Suprapubic skin (tissue), 4 donors: ENCODE data around the gene PLEKHF1. TPM values are rescaled to one million over a fixed set of nuclear protein-coding genes. Genes with fewer than 3 reads are reported as not detected.

Experiments used
- DNase-seq, 2 donors: peaks; one replicate each; pipeline ENCODE4 v3.0.0-alpha.2; 2019; ENCODE audit warnings: low spot score in 2 of 2
- H3K27ac ChIP-seq: fragments of 200-600 bp; sonication (generic); one replicate; pipeline ENCODE4 v1.5.1; 2019
- H3K27me3 ChIP-seq: fragments of 200-600 bp; sonication (generic); one replicate; pipeline ENCODE4 v1.5.1; 2019
- H3K36me3 ChIP-seq: fragments of 200-600 bp; sonication (generic); one replicate; pipeline ENCODE4 v1.5.1; 2019
- H3K4me1 ChIP-seq: fragments of 200-600 bp; sonication (generic); one replicate; pipeline ENCODE4 v1.5.1; 2019
- H3K4me3 ChIP-seq: fragments of 200-600 bp; sonication (generic); one replicate; pipeline ENCODE4 v1.5.1; 2019; ENCODE audit warnings: mild to moderate bottlenecking
- H3K9me3 ChIP-seq: fragments of 200-600 bp; sonication (generic); one replicate; pipeline ENCODE4 v1.5.1; 2019
- EP300 ChIP-seq: sonication (generic); formaldehyde crosslinking; IDR thresholded peaks from one replicate; pipeline ENCODE4 v1.6.1; 2017; ENCODE audit warnings: antibody characterized with exemption
- POLR2A ChIP-seq, 2 donors: fragments of 450-650 bp; IDR thresholded peaks; one replicate each; pipeline ENCODE4 v1.6.1; 2017; ENCODE audit warnings: antibody characterized with exemption in 2 of 2, mild to moderate bottlenecking in 2 of 2, moderate library complexity in 2 of 2
- POLR2AphosphoS5 ChIP-seq, 3 donors: sonication (generic); formaldehyde crosslinking; IDR thresholded peaks; one replicate each; pipeline ENCODE4 v1.6.1; 2017; ENCODE audit warnings: antibody characterized with exemption in 3 of 3
- WGBS: methylation state at CpG from one replicate; pipeline ENCODE4 v1.1.5; 2018; 5-methylcytosine and 5-hydroxymethylcytosine counted together
- total RNA-seq, 4 donors: library from RNA; depleted of rRNA; stranded (reverse); fragments of >200 nt; gene quantifications; one replicate each; pipeline ENCODE4 v1.1.0, GENCODE V29; 2016
- TF ChIP-seq, protein P1 (sequence below), 2 donors: fragments of 200-600 bp in 1 of 2; fragments of 450-650 bp in 1 of 2; sonication (generic) in 1 of 2; IDR thresholded peaks; one replicate each; pipeline ENCODE4 v1.5.1; 2016 to 2019; ENCODE audit warnings: antibody characterized with exemption in 2 of 2, mild to moderate bottlenecking in 1 of 2, moderate library complexity in 1 of 2

Gene PLEKHF1
- total RNA-seq, 4 donors from 2014 or later: 4.5 to 18.8 (median 9.7) TPM

DNA sequence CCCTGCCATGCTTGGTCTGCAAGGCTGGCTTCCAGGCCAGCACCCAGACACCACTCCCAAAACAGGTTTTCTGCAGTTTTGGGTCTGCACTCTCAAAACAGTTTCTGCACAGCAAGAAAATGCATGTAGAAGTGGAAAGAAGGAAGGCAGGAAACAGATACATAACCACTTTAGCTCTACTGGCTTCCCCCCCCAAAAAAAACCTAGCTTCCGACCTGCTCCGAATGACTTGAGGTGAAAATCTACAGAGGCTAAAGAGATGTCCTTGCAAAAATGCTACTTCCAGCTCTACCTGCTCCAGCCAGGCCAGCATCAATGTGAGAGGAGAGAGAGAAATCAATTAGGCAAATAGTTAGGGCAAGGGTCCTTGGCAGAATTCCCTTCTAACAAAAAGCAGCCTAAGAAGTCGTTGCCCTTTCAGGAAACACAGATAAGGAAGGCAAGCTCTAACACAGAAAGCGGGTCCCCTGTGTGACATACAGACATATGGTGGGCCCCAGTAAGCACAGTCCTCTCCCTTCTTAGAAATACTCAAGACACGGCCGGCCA, 46.4 kb downstream of the PLEKHF1 start:
- Histone ChIP-seq H3K27me3 (no peaks in the 10 kb centered on the region), H3K4me3 (no peak overlapping the region), H3K9me3 (no peaks in the 10 kb centered on the region), H3K36me3 (peaks cover 19% of the 10 kb centered on the region), H3K4me1 (peaks cover 39% of the 10 kb centered on the region), H3K27ac (no peak overlapping the region)
- no peak for DNase-seq
- 83% methylated on average over 6 of the region's 6 CpGs for WGBS
- no peak for TF ChIP-seq EP300
- TF ChIP-seq, protein P1, sequence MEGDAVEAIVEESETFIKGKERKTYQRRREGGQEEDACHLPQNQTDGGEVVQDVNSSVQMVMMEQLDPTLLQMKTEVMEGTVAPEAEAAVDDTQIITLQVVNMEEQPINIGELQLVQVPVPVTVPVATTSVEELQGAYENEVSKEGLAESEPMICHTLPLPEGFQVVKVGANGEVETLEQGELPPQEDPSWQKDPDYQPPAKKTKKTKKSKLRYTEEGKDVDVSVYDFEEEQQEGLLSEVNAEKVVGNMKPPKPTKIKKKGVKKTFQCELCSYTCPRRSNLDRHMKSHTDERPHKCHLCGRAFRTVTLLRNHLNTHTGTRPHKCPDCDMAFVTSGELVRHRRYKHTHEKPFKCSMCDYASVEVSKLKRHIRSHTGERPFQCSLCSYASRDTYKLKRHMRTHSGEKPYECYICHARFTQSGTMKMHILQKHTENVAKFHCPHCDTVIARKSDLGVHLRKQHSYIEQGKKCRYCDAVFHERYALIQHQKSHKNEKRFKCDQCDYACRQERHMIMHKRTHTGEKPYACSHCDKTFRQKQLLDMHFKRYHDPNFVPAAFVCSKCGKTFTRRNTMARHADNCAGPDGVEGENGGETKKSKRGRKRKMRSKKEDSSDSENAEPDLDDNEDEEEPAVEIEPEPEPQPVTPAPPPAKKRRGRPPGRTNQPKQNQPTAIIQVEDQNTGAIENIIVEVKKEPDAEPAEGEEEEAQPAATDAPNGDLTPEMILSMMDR (IDR thresholded peaks at IDR 0.05): no peak
- no peak for TF ChIP-seq POLR2A (IDR thresholded peaks at IDR 0.05)
- TF ChIP-seq POLR2AphosphoS5 (IDR thresholded peaks at IDR 0.05): no peak

GRCh38 chr19:29712744-29713516, 47.7 kb downstream of the PLEKHF1 start:
- Histone ChIP-seq H3K9me3 (no peaks in the 10 kb centered on the region), H3K4me3 (no peak overlapping the region), H3K27ac (no peak overlapping the region), H3K36me3 (peaks cover 8% of the 10 kb centered on the region), H3K27me3 (no peaks in the 10 kb centered on the region), H3K4me1 (peaks cover 39% of the 10 kb centered on the region)
- WGBS: 83% methylated on average over 9 of the region's 9 CpGs
- DNase-seq: no peak
- TF ChIP-seq POLR2A (IDR thresholded peaks at IDR 0.05): no peak
- no peak for TF ChIP-seq EP300
- TF ChIP-seq POLR2AphosphoS5 (IDR thresholded peaks at IDR 0.05): no peak
- TF ChIP-seq, protein P1 (IDR thresholded peaks at IDR 0.05): no peak

- peak overlapping the region; percentile 98 for H3K4me3 ChIP-seq
- H3K27ac ChIP-seq: peak overlapping the region; percentile 95
- WGBS: 23% methylated on average over 12 of the region's 15 CpGs
- no peaks in the 10 kb centered on the region for H3K36me3 ChIP-seq
- no peaks in the 10 kb centered on the region for H3K9me3 ChIP-seq
- peaks cover 31% of the 10 kb centered on the region for H3K4me1 ChIP-seq
- no peak for TF ChIP-seq EP300
- TF ChIP-seq POLR2AphosphoS5 (IDR thresholded peaks at IDR 0.05): no peak
- TF ChIP-seq, protein P1 (IDR thresholded peaks at IDR 0.05): no peak
- TF ChIP-seq POLR2A (IDR thresholded peaks at IDR 0.05): no peak
- no peak for DNase-seq
- H3K27me3 ChIP-seq: no peaks in the 10 kb centered on the region
Measured at GRCh38 chr19:29714371-29714952, 49.2 kb downstream of the PLEKHF1 start.

GRCh38 chr19:29714953-29715700, 49.9 kb downstream of the PLEKHF1 start, which contains the start of gene C19orf12:
Gene C19orf12 (minus strand): TSS chr19:29715261. CDS start chr19:29708413, 6,848 bp downstream.
- Histone ChIP-seq H3K36me3 (no peaks in the 10 kb centered on the region), H3K27me3 (no peaks in the 10 kb centered on the region), H3K4me1 (peaks cover 31% of the 10 kb centered on the region), H3K27ac (peak within 1 kb of the TSS; percentile 95), H3K4me3 (peak within 1 kb of the TSS; percentile 98), H3K9me3 (no peaks in the 10 kb centered on the region)
- TF ChIP-seq, protein P1 (IDR thresholded peaks at IDR 0.05): no peak
- TF ChIP-seq POLR2A (IDR thresholded peaks at IDR 0.05) (peak; percentile 62 to 79), EP300 (no peak), POLR2AphosphoS5 (IDR thresholded peaks at IDR 0.05) (peak in 1 of 3 donors; percentile 32)
- DNase-seq: no peak
- 1% methylated on average over 27 of the region's 72 CpGs for WGBS
